ENCODE measurements around the gene PLEKHA6.

PLEKHA6 gene

DNA sequence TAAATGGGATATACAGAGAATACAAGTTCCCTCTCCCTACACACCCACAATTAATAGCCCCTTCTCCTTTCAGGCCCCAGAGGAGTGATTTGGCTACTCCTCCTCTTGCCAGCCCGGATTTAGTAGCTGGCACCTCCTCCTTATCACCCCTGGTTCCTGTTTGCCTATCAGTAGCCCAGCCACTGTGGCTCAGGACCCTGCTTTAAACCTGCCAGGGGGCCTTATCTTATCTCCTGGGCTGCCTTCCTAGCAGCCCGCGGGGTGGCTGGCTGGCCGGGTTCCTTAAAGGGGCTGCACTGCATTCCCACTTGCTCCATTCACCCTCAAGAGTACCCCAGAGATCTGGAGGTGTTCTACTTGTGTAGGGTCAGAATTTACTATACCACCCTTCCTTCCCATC lies 70.4 kb downstream of the PLEKHA6 start:
- no peak overlapping the region for H3K4me3 ChIP-seq (ENCODE audit: low read length)
- TF ChIP-seq ZNF274 (IDR thresholded peaks at IDR 0.05; ENCODE audit: low read depth, low read length) = no peak

DNA sequence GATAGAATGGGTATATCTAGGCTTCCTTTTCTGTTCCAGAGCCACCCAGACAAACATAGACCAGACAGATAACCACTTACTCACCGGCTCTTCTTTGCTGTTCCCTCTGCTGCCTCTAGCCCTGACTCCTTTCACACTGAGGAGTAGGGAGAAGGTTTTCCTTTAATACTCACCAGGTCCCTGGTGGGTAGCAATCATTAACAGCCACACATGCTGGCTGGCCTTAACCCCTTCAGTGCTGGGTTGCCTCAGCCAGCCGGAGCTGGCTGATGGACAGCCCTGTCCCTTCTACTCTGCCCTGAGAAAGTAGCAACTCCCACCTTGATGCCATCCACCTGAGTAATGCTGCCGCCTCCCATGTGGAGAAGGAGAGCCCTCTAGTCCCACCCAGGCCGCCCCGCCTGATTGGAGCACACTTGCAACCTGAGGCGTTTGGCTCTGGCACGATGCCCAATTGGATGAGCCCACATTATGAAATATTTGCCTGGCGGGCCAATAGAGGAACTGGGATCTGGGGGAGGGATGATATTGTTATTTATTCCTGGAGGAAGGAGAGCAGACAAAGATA lies 71.6 kb downstream of the PLEKHA6 start:
- TF ChIP-seq ZNF274 (IDR thresholded peaks at IDR 0.05; ENCODE audit: low read depth, low read length) = no peak
- H3K4me3 ChIP-seq (ENCODE audit: low read length) = no peak overlapping the region

GRCh38 chr1:204287466-204287891 lies 72.2 kb downstream of the PLEKHA6 start:
- TF ChIP-seq ZNF274 (IDR thresholded peaks at IDR 0.05; ENCODE audit: low read depth, low read length) = no peak

GRCh38 chr1:204286831-204287421 lies 72.8 kb downstream of the PLEKHA6 start:
- no peak for TF ChIP-seq ZNF274 (IDR thresholded peaks at IDR 0.05; ENCODE audit: low read depth, low read length)
- no peak overlapping the region; the same call in 1 of the 2 replicates for H3K4me3 ChIP-seq (ENCODE audit: low read length)

More at GRCh38 chr1:204287466-204287891, 72.2 kb downstream of the PLEKHA6 start:
- H3K4me3 ChIP-seq (ENCODE audit: low read length) = no peak overlapping the region

GRCh38 chr1:204286315-204286714 lies 73.4 kb downstream of the PLEKHA6 start:
- no peak for TF ChIP-seq ZNF274 (IDR thresholded peaks at IDR 0.05; ENCODE audit: low read depth, low read length)
- H3K4me3 ChIP-seq (ENCODE audit: low read length) = no peak overlapping the region

- TF ChIP-seq ZNF274 (IDR thresholded peaks at IDR 0.05; ENCODE audit: low read depth, low read length) = no peak
Observed at GRCh38 chr1:204285436-204286305, 74.1 kb downstream of the PLEKHA6 start.

DNA sequence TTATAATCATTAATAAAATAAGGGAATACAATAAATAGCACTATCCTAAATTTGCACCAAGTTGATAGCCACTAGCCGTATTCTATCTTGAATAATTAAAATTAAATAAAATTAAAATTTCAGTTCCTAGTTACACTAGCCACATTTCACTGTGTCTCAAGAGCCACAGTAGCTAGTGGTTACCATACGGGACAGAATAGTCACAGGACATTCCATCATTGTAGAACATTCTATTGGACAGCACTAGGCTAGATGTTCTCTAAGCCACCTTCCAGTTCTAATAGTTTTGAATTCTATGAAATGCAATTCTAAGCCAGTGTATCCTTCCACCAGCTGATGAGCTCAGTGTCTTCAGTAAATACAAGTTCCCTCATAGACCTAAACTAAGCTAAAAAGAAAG lies 74.8 kb downstream of the PLEKHA6 start:
- no peak overlapping the region for H3K4me3 ChIP-seq (ENCODE audit: low read length)
- no peak for TF ChIP-seq ZNF274 (IDR thresholded peaks at IDR 0.05; ENCODE audit: low read depth, low read length)

More at GRCh38 chr1:204285436-204286305, 74.1 kb downstream of the PLEKHA6 start:
- H3K4me3 ChIP-seq (ENCODE audit: low read length) = no peak overlapping the region

- H3K4me3 ChIP-seq (ENCODE audit: low read length) = no peak overlapping the region
- no peak for TF ChIP-seq ZNF274 (IDR thresholded peaks at IDR 0.05; ENCODE audit: low read depth, low read length)
Observed at GRCh38 chr1:204283711-204284651, 75.7 kb downstream of the PLEKHA6 start.

GRCh38 chr1:204282761-204283221 lies 76.9 kb downstream of the PLEKHA6 start:
- TF ChIP-seq ZNF274 (IDR thresholded peaks at IDR 0.05; ENCODE audit: low read depth, low read length) = no peak
- H3K4me3 ChIP-seq (ENCODE audit: low read length) = no peak overlapping the region

DNA sequence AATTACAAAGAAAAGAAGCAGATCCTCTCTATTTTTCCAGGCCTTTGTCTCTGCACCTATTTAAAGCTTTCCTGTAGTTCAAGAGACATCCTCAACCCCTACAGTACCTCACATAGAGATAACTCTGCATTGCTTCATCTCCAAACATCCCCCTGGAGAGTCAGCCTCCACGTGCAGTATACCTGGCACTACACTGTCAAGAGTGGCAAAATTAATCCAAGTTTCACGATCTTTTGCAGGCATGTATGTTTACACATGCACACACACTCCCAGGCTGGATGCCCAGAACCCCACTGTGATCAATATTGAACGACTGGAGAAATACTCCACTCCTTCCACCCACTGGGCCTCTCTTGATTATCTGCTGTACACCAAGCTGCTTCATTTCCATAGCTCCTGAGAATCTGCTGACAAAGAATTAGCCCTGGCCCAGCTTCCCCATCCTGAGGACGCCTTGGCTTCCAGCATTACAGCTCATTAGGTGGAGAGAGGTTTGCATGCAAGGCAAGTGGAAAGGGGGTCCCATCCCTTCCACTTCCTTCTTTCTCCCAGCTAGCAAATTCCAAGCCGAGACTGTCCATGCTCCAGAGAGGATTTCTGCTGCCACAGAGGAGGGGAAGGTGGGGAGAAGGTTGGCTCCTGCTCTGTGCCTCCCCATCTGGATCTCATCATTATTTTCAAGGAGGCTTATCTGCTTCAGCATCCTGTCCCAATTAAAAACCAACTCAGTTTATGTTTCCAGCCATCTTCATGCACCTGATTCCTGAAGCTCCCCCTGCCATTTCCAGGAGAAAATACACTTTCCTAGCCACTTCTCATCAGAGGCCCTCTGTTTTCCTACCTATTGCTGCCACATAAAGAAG lies 79.4 kb downstream of the PLEKHA6 start:
- TF ChIP-seq ZNF274 (IDR thresholded peaks at IDR 0.05; ENCODE audit: low read depth, low read length) = no peak
- no peak overlapping the region for H3K4me3 ChIP-seq (ENCODE audit: low read length)

GRCh38 chr1:204278958-204279357 lies 80.8 kb downstream of the PLEKHA6 start:
- no peak for TF ChIP-seq ZNF274 (IDR thresholded peaks at IDR 0.05; ENCODE audit: low read depth, low read length)

GRCh38 chr1:204278251-204278650 lies 81.5 kb downstream of the PLEKHA6 start:
- no peak overlapping the region for H3K4me3 ChIP-seq (ENCODE audit: low read length)
- no peak for TF ChIP-seq ZNF274 (IDR thresholded peaks at IDR 0.05; ENCODE audit: low read depth, low read length)

More at GRCh38 chr1:204278958-204279357, 80.8 kb downstream of the PLEKHA6 start:
- no peak overlapping the region for H3K4me3 ChIP-seq (ENCODE audit: low read length)
